Anterior cingulate cortex (tissue), 58 donors: ENCODE data around the gene DBX2.
"Not testable (repeated sequence)": the region's sequence is repeated elsewhere in the genome, so short reads cannot be mapped to it uniquely, and the experiment has no call there.

Experiments used
- DNase-seq, 58 donors: peaks; one replicate each; lab custom pipeline; 2025; lab: John Stamatoyannopoulos, UW

DBX2 gene

GRCh38 chr12:45014396-45014795, 36.5 kb downstream of the DBX2 start:
- DNase-seq = no peak

GRCh38 chr12:45012749-45013148, 38.1 kb downstream of the DBX2 start:
- DNase-seq = no peak

- DNase-seq = no peak
These were observed 40.8 kb downstream of the DBX2 start for GRCh38 chr12:45010059-45010458.

GRCh38 chr12:45008211-45008610, 42.7 kb downstream of the DBX2 start:
- no peak for DNase-seq

- DNase-seq = no peak
These were observed 51.5 kb downstream of the DBX2 start for GRCh38 chr12:44999355-44999754.

GRCh38 chr12:44993161-44993560, 57.7 kb downstream of the DBX2 start:
- no peak for DNase-seq

GRCh38 chr12:44984863-44985262, 66.0 kb downstream of the DBX2 start:
- not testable (repeated sequence) for DNase-seq

- no peak for DNase-seq
These were observed 71.0 kb downstream of the DBX2 start for GRCh38 chr12:44979918-44980317.

GRCh38 chr12:44976246-44976645, 74.7 kb downstream of the DBX2 start:
- no peak for DNase-seq

- DNase-seq = no peak
These were observed 78.0 kb downstream of the DBX2 start for GRCh38 chr12:44972746-44973421.

GRCh38 chr12:44968965-44969364, 81.9 kb downstream of the DBX2 start:
- DNase-seq = no peak
